PFSK-1 (cell line): ENCODE data around the gene KRTAP9-2.
"Not testable (repeated sequence)": the region's sequence is repeated elsewhere in the genome, so short reads cannot be mapped to it uniquely, and the experiment has no call there.

Experiments
- FOXP2 ChIP-seq: optimal IDR thresholded peaks from 2 replicates; pipeline ENCODE3; 2011; ENCODE audit warnings: borderline replicate concordance, control low read depth, inconsistent platforms; ENCODE audit not compliant: insufficient read depth; ENCODE audit errors: extremely low read length, extremely low read depth
- POLR2AphosphoS5 ChIP-seq: IDR thresholded peaks from 2 replicates; pipeline ENCODE4 v1.6.1; 2012; ENCODE audit warnings: low read depth, mild to moderate bottlenecking, control low read depth, low read length, moderate library complexity
- REST ChIP-seq, 2 experiments: IDR thresholded peaks; 2 replicates each; pipeline versions ENCODE4 v1.6.1 to v1.8.0; 2011 to 2012; ENCODE audit warnings: low read depth in 2 of 2, low read length in 2 of 2, control low read depth in 1 of 2, inconsistent platforms in 1 of 2, mild to moderate bottlenecking in 1 of 2, moderate library complexity in 1 of 2; ENCODE audit not compliant: insufficient read depth in 1 of 2
- SIN3A ChIP-seq: IDR thresholded peaks from 2 replicates; pipeline ENCODE4 v1.6.1; 2012; ENCODE audit warnings: mild to moderate bottlenecking, low read length, moderate library complexity, borderline replicate concordance; ENCODE audit not compliant: insufficient read depth
- TAF1 ChIP-seq: IDR thresholded peaks from 2 replicates; pipeline ENCODE4 v1.6.1; 2012; ENCODE audit warnings: low read length, control low read depth, borderline replicate concordance; ENCODE audit not compliant: insufficient read depth

KRTAP9-2 gene

GRCh38 chr17:41237949-41238437, 11.5 kb downstream of the KRTAP9-2 start, which contains the start of gene KRTAP9-8:
KRTAP9-8 (plus strand) TSS chr17:41237999; CDS start chr17:41238052, 53 bp downstream.
- TF ChIP-seq REST (IDR thresholded peaks at IDR 0.05; ENCODE audit: insufficient read depth in 1 of 2, low read depth in 2 of 2, low read length in 2 of 2); SIN3A; TAF1: not testable (repeated sequence)

GRCh38 chr17:41249637-41250240, 23.3 kb downstream of the KRTAP9-2 start, which contains the start of gene KRTAP9-4:
KRTAP9-4 (plus strand) TSS chr17:41249687; CDS start chr17:41249721, 34 bp downstream.
- TF ChIP-seq REST (IDR thresholded peaks at IDR 0.05; ENCODE audit: insufficient read depth in 1 of 2, low read depth in 2 of 2, low read length in 2 of 2); POLR2AphosphoS5; FOXP2: not testable (repeated sequence)

GRCh38 chr17:41251261-41251660, 24.8 kb downstream of the KRTAP9-2 start:
- no peak for TF ChIP-seq FOXP2
- TF ChIP-seq TAF1, result no peak
- no peak for TF ChIP-seq SIN3A
- no peak for TF ChIP-seq REST (IDR thresholded peaks at IDR 0.05; ENCODE audit: insufficient read depth in 1 of 2, low read depth in 2 of 2, low read length in 2 of 2)
- no peak for TF ChIP-seq POLR2AphosphoS5

GRCh38 chr17:41254861-41255260, 28.4 kb downstream of the KRTAP9-2 start:
- TF ChIP-seq REST (IDR thresholded peaks at IDR 0.05; ENCODE audit: insufficient read depth in 1 of 2, low read depth in 2 of 2, low read length in 2 of 2) (no peak), SIN3A (no peak), FOXP2 (no peak), TAF1 (no peak), POLR2AphosphoS5 (no peak)

GRCh38 chr17:41255381-41256290, 29.2 kb downstream of the KRTAP9-2 start, which contains the start of gene KRTAP9-9:
KRTAP9-9 (plus strand) TSS chr17:41255384.
- not testable (repeated sequence) for TF ChIP-seq REST (IDR thresholded peaks at IDR 0.05; ENCODE audit: insufficient read depth in 1 of 2, low read depth in 2 of 2, low read length in 2 of 2); POLR2AphosphoS5; FOXP2
